ENCODE data around the gene ZNF639.

GRCh38 chr3:179301645-179302044 lies 21.2 kb upstream of the ZNF639 start:
- TF ChIP-seq CTCF (IDR thresholded peaks at IDR 0.05) (no peak), POLR2AphosphoS5 (IDR thresholded peaks at IDR 0.05) (no peak), POLR2A (IDR thresholded peaks at IDR 0.05) (no peak)
